ENCODE measurements around the gene PRIM2. TPM values are rescaled to one million over a fixed set of nuclear protein-coding genes. Genes with fewer than 3 reads are reported as not detected.
"Not testable (repeated sequence)": the region's sequence is repeated elsewhere in the genome, so short reads cannot be mapped to it uniquely, and the experiment has no call there.

PRIM2 gene
- total RNA-seq, 2 donors from 2014 or later, result 10.8 to 12.8 TPM

DNA sequence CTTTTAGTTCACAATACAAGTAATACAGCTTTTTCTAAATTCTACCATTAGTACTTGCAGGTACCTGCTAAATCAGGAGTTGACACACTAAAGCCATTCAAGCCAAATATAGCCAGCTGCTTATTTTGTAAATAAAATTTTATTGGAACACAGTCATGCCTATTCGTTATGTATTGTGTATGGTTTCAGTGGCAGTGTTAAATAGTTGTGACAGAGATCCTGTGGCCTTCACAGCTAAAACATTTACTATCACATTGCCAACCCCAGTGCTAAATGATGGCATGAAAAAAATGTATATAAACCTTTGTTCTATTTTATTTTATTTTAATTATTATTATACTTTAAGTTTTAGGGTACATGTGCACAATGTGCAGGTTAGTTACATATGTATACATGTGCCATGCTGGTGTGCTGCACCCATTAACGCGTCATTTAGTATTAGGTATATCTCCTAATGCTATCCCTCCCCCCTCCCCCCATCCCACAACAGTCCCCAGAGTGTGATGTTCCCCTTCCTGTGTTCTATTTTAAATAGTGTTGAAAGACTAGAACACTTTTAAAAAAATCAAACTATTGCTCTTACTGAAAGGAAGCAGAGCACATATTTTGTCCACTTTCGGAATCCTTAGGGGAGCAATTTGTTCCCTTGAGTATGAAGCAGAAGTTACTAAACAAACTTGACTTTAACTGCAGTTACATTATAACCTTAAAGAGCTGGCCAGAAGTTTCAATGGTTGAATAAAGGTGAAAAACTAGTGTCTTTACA lies 115.7 kb downstream of the PRIM2 start:
- intact Hi-C loops (cut with DNase I), result no loop called here
- no peak for DNase-seq (ENCODE audit: low spot score)

DNA sequence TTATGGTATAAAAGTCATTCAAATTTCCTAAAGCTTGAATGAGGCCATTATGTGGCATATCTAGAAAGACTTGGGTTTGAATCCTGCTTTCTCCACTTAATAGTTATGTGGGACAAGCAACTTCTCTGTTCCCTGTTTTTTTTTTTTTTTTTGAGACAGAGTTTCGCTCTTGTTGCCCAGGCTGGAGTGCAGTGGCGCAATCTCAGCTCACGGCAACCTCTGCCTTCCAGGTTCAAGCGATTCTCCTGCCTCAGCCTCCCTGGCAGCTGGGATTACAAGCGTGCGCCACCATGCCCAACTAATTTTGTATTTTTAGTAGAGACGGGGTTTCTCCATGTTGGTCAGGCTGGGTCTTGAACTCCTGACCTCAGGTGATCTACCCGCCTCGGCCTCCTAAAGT lies 116.4 kb downstream of the PRIM2 start:
- intact Hi-C loops (cut with DNase I); DNase-seq (ENCODE audit: low spot score): not testable (repeated sequence)

DNA sequence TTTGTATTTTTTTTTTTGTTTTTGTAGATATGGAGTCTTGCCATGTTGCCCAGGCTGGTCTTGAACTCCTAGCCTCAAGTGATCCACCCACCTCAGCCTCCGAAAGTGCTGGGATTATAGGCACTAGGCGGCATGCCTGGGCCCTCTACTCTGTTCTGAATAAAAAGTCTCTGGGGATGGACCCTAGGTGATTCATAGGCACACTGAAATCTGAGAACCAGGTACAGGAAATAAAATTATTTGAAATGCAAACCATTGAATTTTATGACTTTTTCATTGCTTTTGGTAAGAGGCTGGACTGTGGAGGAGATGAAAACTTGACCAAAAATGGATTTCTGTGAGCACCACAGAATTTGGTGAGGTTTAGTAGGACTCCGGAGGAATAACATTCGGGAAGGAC lies 117.5 kb downstream of the PRIM2 start:
- intact Hi-C loops (cut with DNase I), result no loop called here
- no peak for DNase-seq (ENCODE audit: low spot score)

DNA sequence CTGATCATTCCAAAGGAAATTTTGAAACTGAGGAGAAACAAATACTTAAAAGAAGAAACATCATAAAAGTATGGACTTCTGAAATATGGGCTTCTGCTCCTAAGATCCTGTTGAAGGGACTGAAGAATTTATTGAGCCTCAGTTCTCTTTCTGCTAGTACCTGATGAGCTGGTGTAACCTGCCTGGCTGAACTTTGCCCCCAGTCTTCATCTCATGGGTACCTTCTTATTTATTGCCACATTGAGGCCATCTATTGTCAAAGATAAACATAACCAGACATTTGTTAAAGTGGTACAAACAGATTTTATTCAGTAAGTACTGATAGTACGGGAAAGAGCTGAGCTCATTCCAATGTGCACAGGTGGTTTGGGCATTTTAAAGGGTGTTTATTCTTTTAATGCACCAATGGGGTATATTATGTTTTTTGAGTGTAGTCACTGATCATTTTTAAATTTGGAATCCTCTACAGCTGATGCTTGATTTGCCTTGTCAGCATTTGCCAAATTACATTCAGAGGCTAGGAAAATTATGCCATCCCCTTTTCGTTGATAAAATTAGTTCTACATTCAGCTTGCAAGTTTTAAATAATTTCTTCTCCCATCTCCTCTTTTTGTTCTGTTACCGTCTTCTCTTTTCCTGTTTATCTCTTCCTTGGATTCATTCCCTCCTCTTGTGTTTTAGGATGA lies 118.2 kb downstream of the PRIM2 start:
- intact Hi-C loops (cut with DNase I), result no loop called here
- no peak for DNase-seq (ENCODE audit: low spot score)

DNA sequence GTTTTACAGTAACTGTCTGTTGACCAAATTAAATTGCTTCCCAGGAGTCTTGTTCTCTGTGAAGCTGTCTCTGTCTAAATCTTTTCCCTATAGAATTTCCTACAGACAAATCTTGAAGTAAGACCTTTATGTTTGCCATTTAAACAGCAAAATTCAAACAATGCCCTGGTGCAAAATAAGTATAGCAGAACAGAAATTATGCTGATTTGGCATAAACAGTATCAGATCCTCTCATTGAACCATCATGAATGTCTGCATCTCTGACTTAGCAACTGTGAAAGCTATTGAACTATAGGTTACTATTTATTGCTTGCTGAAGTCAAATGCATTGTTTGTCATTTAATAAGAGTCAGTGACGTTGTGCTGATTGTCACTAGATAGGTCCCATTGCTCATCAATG lies 123.3 kb downstream of the PRIM2 start:
- DNase-seq (ENCODE audit: low spot score); intact Hi-C loops (cut with DNase I): not testable (repeated sequence)

DNA sequence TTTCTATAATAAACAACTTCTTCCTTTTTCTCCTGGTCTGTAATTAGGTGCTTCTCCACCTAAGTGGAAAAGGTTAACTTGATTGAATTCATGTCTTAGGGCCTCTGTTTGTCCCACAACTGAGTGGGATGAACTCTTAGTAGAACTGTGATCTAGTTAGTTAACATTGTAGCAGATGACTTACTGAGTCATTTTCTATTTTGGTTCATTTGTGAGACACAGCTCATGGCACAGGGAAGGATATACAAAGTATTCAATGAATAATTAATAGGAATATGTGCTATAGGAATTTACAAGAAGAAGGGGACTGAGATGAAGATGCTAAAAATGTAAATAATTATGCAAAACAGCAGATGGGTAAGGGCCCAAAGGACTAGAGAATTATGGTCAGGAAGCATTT lies 124.7 kb downstream of the PRIM2 start:
- intact Hi-C loops (cut with DNase I); DNase-seq (ENCODE audit: low spot score): not testable (repeated sequence)

DNA sequence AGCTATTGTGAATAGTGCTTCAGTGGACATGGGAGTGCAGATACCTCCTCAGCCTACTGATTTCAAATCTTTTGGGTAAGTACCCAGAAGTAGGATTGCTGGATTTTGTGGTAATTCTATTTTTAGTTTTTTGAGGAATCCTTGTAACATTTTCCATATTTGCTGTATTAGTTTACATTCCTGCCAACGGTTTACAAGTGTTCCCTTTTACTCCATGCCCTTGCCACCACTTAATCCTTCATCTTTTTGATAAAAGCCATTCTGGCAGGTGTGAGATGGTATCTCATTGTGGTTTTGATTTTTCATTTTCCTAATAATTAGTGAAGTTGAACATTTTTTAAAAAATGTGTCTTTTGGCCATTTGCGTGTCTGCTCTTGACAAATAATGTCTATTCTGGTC lies 125.8 kb downstream of the PRIM2 start:
- intact Hi-C loops (cut with DNase I); DNase-seq (ENCODE audit: low spot score): not testable (repeated sequence)

DNA sequence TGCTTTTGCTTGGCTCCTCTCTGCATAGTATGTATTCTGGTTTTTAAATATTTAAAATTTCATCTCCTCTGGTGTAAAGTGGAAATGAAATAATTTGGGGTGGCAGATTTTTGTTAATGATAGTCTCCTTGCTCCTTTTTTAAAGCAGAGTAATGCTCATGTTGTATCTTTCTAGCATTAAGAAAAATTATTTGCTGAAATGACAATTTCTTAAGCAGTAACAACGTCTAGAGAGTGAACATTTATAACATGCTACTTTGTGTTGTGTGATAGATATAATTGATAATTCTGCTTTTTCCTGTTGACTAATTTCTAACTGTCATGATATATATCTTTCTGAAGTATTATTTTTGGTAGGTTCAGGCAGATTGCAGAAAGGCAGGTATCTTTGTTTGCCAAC lies 127.4 kb downstream of the PRIM2 start:
- DNase-seq (ENCODE audit: low spot score); intact Hi-C loops (cut with DNase I): not testable (repeated sequence)

DNA sequence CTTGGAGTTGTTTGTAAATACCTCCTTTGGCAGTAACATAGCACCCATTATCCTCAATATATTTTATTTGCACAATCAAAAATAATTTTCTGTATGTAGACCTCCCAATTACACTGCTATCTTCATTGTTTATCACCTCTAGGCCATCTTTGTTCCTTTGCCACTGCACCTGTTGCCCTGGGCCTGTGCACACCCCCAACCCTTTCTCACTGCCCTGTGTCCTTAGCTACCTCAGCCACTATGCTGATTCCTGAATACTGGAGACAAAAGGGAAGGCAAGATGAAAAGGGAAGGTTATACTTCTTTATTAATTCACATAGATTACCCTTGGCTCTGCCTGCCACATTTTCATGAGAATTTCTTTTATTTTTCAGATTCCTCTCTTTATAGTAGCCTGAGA lies 127.9 kb downstream of the PRIM2 start:
- DNase-seq (ENCODE audit: low spot score); intact Hi-C loops (cut with DNase I): not testable (repeated sequence)

DNA sequence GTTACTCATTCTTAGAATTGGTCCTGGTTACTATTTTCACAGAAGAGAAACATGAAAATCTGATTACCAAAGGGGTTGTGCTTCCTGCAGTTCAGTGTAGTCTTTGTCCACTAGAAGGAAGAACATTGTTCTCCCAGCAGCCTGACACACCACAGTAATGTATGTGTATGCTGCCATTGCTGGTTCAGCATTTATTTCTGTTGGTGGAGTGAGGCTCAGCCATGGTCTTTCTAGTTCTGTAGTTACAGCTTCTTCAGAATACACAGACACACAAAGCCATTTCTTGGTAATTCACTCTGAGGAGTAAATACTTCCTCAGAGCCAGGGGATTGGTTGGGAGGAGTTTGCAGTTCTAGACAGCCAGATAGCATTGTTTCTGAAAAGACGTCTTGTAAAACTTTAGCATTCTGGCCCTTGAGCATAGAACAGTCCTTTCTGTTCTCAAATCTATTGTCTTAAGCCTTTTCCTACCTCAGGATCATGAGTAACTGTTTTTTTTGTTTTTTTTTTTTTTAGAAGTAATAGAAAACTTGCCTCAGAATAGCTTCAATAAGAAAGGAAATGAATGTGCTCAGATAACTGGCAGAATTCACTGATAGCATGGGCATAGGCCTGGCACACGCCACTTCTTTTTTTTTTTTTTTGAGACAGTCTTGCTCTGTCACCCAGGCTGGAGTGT lies 128.5 kb downstream of the PRIM2 start:
- DNase-seq (ENCODE audit: low spot score); intact Hi-C loops (cut with DNase I): not testable (repeated sequence)

DNA sequence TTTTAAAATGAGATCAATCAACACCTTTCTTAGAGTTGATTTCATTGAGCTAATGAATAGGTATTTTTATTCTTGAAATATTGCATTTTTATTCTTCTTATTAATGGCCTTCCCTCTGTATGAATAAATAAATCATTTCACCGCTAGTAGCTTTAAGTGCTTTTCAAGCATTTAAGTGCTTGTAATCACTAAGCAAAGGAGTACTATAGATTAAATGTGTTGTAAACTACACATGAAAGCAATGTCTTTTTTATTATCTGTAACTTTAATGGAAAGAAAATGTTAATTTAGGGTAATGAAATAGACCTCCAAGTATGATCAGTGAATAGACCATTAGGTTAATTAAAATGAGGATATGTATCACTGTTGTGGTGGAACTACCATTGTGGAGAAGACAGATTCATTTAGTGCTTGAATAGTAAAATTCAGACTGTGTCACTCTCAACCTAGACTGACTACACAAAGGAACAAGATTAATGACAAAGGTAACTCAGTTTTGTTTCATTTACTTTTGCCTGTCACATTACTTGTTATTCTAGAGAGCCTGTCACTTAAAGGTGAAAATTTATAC lies 132.2 kb downstream of the PRIM2 start:
- DNase-seq (ENCODE audit: low spot score); intact Hi-C loops (cut with DNase I): not testable (repeated sequence)

DNA sequence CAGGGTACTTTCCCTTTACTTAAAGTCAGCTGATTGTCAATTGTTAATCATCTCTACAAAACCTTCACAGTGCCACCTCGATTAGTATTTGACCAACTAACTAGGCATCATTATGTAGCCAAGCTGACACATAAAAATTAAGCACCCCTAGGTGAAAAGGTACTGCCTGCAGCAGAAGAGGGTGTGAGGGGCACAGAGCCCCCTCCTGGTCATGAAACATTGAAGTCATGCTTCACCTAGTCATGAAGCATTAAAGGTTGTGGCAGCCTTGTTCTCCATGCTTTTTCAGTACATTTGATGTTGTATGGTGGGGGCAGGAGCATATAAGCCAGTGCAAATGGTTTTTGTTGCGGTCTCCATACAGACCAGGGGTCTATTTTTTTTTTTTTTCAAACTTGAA lies 142.4 kb downstream of the PRIM2 start:
- DNase-seq (ENCODE audit: low spot score); intact Hi-C loops (cut with DNase I): not testable (repeated sequence)

DNA sequence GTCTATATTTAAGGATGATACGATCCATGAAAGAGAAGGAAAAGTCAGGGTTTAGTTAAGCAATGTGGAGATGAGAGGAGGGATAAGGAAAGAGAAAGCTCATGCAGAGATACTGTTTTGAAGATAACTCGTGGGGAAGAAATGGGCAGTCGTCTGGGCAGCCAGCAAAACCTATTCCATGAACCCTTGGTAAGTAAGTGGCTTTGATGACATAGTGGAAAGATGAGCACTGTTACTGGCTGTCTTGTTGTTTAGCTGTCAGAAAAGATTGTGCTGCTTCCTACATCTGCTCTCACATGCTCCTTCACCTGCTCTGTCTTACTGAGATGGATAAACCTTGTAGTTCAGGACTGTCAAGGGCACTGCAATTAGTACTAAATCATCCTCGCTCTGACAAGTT lies 143.6 kb downstream of the PRIM2 start:
- intact Hi-C loops (cut with DNase I); DNase-seq (ENCODE audit: low spot score): not testable (repeated sequence)

DNA sequence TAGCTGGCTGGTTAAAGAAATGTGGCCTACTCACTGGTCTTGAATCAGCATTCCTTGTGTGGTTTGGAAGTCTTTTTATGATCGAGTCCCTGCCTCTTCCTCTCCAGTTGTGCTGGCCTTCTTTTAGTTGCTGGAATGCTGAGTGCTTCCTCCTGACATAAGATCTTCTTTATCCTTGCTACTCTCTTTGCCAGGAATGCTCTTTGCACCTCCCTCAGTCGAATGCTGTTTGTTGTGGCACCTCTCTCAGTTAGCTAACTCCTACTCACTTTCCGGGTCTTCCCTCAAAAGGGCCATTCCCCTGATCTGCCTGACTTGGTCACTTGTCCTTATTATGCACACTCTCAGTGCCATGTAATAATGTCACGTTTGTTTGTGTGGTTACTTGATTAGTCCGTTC lies 146.4 kb downstream of the PRIM2 start:
- DNase-seq (ENCODE audit: low spot score); intact Hi-C loops (cut with DNase I): not testable (repeated sequence)

DNA sequence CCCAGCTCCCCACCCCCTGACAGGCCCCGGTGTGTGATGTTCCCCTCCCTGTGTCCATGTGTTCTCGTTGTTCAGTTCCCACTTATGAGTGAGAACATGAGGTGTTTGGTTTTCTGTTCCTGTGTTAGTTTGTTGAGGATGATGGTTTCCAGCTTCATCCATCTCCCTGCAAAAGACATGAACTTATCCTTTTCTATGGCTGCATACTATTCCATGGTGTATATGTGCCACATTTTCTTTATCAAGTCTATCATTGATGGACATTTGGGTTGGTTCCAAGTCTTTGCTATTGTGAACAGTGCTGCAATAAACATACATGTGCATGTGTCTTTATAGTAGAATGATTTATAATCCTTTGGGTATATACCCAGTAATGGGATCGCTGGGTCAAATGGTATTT lies 148.5 kb downstream of the PRIM2 start:
- not testable (repeated sequence) for DNase-seq (ENCODE audit: low spot score)

DNA sequence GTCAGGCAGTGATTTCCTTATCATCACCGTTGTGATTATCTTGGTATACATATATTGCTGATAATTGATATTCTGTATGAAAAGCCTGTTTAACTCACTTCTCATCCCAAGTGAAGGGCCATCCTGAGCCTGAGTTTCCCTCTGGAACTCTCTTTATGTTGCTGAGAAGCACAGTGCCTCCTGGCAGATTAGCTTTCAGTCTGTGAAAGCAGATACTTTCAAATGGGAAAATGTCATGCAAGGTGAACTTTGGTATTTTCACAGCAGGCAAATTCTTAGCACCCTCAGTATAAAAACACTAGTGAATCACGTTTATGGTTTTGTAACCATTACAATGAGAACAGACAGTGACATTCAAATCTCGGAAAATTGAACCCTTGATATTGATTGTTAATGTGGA lies 151.6 kb downstream of the PRIM2 start:
- intact Hi-C loops (cut with DNase I), result no loop called here
- no peak for DNase-seq (ENCODE audit: low spot score)

More for the DNA sequence above, 148.5 kb downstream of the PRIM2 start:
- intact Hi-C loops (cut with DNase I), result not testable (repeated sequence)

DNA sequence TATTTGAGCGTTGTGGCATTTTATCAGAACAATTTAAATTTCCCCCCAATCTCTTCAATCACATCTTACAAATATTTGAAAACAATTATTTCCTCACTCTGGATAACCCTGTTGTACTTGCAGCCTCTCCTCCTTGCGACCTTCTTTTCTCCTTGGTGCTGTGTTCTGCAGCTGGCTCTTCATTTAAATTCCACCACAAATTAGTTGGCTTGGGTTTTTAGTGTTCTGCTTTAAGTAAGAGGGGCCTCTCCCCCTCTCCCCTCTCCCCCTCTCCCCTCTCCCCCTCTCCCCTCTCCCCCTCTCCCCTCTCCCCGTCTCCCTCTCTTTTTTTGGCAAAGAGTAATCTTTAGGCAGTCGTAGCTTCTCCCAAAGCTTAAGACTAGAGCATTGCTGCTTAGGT lies 152.7 kb downstream of the PRIM2 start:
- DNase-seq (ENCODE audit: low spot score); intact Hi-C loops (cut with DNase I): not testable (repeated sequence)

DNA sequence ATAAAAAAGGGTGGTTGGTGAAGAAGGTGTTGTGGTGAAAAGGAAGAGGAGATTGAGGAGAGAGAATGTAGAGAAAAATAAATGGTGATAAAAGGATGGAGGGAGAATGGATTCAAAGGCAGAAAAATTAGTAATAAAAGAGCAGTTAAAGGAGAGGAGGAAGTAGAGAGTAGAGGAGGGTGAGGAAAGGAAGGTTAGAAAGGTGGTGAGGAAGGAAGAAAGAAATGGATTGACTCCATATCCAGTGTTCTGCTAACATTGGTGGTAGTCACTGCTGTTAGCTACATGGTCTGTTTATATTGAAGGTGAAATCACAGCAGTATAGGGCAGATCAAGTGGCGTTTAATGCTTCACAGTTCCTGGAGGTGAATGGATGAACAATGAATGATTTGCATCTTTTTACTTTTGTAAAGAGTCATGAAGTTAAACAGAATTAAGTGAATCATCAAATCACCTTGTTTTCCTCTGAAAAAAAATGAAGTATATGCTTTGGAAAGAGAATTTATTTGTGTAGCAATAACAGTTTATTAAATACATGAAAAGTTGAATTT lies 154.0 kb downstream of the PRIM2 start:
- DNase-seq (ENCODE audit: low spot score); intact Hi-C loops (cut with DNase I): not testable (repeated sequence)

DNA sequence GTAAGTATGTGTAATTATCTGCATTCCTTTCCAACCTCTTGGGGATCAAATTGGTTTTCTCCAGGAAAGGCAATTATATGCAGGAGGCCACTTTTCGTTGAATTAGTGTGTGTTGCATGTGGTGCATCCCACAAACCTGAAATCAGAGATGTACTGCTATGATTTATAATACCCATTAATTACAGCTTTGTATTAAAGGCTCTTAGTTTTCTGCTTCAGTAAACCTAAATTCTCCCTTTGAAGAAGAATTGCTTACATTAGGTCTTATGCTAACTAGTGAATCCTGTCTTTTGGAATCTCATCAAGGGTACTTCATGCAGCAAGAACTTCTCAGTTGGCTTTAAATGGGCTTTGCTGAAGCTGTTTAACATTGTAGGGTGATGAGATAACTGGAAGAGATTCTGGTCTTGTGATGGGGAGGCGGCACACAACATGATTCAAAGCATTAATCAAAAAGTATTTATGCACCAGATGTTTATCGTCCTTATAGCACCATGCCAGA lies 155.5 kb downstream of the PRIM2 start:
- intact Hi-C loops (cut with DNase I); DNase-seq (ENCODE audit: low spot score): not testable (repeated sequence)
